Right lobe of liver (tissue), 6 donors: Measurements from ENCODE around the gene TMEM98. TPM values are rescaled to one million over a fixed set of nuclear protein-coding genes. Genes with fewer than 3 reads are reported as not detected.

Experiments used
- ATAC-seq, 4 donors: fragments of 200-7000 bp; cut with Tn5 transposase; one replicate each; pipeline ENCODE4 v1.9.1; 2020; ENCODE audit warnings: mild to moderate bottlenecking in 4 of 4, moderate library complexity in 4 of 4
- DNase-seq, 3 donors: peaks; one replicate each; pipeline ENCODE4 v3.0.0-alpha.2; 2020
- H3K27ac ChIP-seq, 3 donors: fragments of 200-600 bp; one replicate each; pipeline ENCODE4 v1.8.0; 2022
- H3K27me3 ChIP-seq, 2 donors: fragments of 200-600 bp; one replicate each; pipeline ENCODE4 v1.8.0; 2022
- H3K36me3 ChIP-seq, 4 donors: fragments of 200-600 bp; sonication (generic) in 1 of 4; one replicate each; pipeline versions ENCODE4 v1.5.1 to v1.8.0; 2017 to 2022; ENCODE audit warnings: control low read depth in 1 of 4
- H3K4me1 ChIP-seq, 4 donors: fragments of 200-600 bp; sonication (generic) in 1 of 4; one replicate each; pipeline versions ENCODE4 v1.5.1 to v1.8.0; 2017 to 2022; ENCODE audit warnings: control low read depth in 1 of 4
- H3K4me3 ChIP-seq, 3 donors: fragments of 200-600 bp; one replicate each; pipeline ENCODE4 v1.8.0; 2022
- H3K9me3 ChIP-seq, 4 donors: fragments of 200-600 bp; sonication (generic) in 1 of 4; one replicate each; pipeline versions ENCODE4 v1.5.1 to v1.8.0; 2017 to 2022; ENCODE audit warnings: control low read depth in 1 of 4
- POLR2A ChIP-seq: fragments of 450-650 bp; IDR thresholded peaks from one replicate; pipeline ENCODE4 v1.6.1; 2017; ENCODE audit warnings: antibody characterized with exemption, mild to moderate bottlenecking
- WGBS: methylation state at CpG from one replicate; pipeline ENCODE4 v1.1.6; 2018; ENCODE audit warnings: low coverage, low lambda C conversion rate; ENCODE audit not compliant: insufficient coverage; ENCODE audit errors: missing lambda C conversion rate; 5-methylcytosine and 5-hydroxymethylcytosine counted together
- intact Hi-C, 2 donors: fragments of 100-400 bp; cut with DNase I; formaldehyde crosslinking; loops; one replicate each; pipeline versions ENCODE4 v1.11.2 to v1.14.1; 2022
- total RNA-seq, 6 experiments: library from RNA; depleted of rRNA in 2 of 6; stranded (reverse); fragments of >200 nt in 2 of 6; fragmentation: NEBNext Ultra II Directional in 3 of 6; extraction: Animal tissue kit (Norgen Biotek cat#: 25700) in 3 of 6; gene quantifications; one replicate each; pipeline versions ENCODE4 v1.1.0 to v1.2.4, GENCODE V29; 2016 to 2023
- TF ChIP-seq, protein P1 (sequence below), 4 donors: fragments of 200-600 bp in 3 of 4; fragments of 450-650 bp in 1 of 4; IDR thresholded peaks; one replicate each; pipeline versions ENCODE4 v1.5.1 to v1.8.0; 2016 to 2022; ENCODE audit warnings: antibody characterized with exemption in 4 of 4, mild to moderate bottlenecking in 2 of 4
- donor health status: DM: no; HTN: yes; CAD: no.
- donor health status: DM: no; HTN: no; CAD: no.
- donor health status: DM: no; HTN: no; CAD: no.
- donor health status: DM: no; HTN: yes; CAD: no.
- donor health status: DM: no; HTN: yes; CAD: no.

Gene TMEM98
- total RNA-seq, 6 experiments from 2014 or later, result 7.8 to 31.5 (median 19.2) TPM

GRCh38 chr17:32912218-32912897 is 15.6 kb upstream of the TMEM98 start:
- Histone ChIP-seq H3K27me3 (no peaks in the 10 kb centered on the region), H3K9me3 (no peaks in the 10 kb centered on the region), H3K36me3 (no peaks in the 10 kb centered on the region), H3K4me3 (peak overlapping the region in 1 of 3 donors; percentile 4), H3K4me1 (peaks cover 0 to 12% (median 0%) of the 10 kb centered on the region in 4 donors), H3K27ac (peak overlapping the region in 1 of 3 donors; percentile 49)
- 25% methylated on average over 10 of the region's 10 CpGs for WGBS
- DNase-seq (peak; percentile 35 to 77 (median 69)), ATAC-seq (peak; percentile 74 to 86 (median 80))
- intact Hi-C loops, result no loop called here
- TF ChIP-seq, protein P1, sequence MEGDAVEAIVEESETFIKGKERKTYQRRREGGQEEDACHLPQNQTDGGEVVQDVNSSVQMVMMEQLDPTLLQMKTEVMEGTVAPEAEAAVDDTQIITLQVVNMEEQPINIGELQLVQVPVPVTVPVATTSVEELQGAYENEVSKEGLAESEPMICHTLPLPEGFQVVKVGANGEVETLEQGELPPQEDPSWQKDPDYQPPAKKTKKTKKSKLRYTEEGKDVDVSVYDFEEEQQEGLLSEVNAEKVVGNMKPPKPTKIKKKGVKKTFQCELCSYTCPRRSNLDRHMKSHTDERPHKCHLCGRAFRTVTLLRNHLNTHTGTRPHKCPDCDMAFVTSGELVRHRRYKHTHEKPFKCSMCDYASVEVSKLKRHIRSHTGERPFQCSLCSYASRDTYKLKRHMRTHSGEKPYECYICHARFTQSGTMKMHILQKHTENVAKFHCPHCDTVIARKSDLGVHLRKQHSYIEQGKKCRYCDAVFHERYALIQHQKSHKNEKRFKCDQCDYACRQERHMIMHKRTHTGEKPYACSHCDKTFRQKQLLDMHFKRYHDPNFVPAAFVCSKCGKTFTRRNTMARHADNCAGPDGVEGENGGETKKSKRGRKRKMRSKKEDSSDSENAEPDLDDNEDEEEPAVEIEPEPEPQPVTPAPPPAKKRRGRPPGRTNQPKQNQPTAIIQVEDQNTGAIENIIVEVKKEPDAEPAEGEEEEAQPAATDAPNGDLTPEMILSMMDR (IDR thresholded peaks at IDR 0.05), result peak in 1 of 4 donors; percentile 14
- no peak for TF ChIP-seq POLR2A

DNA sequence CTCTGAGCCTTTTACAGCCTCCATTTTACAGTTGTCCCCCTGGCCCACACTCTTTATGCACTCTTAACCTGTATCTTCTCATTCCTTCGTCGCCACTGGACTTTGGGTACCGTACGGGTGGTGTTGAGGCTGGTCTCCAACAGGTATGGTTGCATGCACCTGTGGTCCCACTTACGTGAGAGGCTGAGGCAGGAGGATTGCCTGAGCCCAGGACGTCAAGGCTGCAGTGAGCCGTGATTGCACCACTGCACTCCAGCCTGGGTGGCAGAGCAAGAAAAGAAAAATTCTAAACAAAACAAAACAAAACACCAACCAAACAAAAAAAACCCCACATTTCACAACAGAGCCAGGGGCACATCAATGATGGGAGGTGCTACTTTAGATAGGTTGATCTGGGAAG is 14.4 kb upstream of the TMEM98 start:
- no peaks in the 10 kb centered on the region for H3K36me3 ChIP-seq
- intact Hi-C loops, result no loop called here
- TF ChIP-seq POLR2A, result no peak
- TF ChIP-seq, protein P1 (IDR thresholded peaks at IDR 0.05), result no peak
- 91% methylated on average over 7 of the region's 7 CpGs for WGBS
- ATAC-seq (no peak), DNase-seq (no peak)
- no peak overlapping the region for H3K4me3 ChIP-seq
- peaks cover 0 to 12% (median 0%) of the 10 kb centered on the region in 4 donors for H3K4me1 ChIP-seq
- no peaks in the 10 kb centered on the region for H3K27me3 ChIP-seq
- H3K27ac ChIP-seq, result no peak overlapping the region
- H3K9me3 ChIP-seq, result no peaks in the 10 kb centered on the region

- Histone ChIP-seq H3K9me3 (no peaks in the 10 kb centered on the region), H3K27me3 (no peaks in the 10 kb centered on the region), H3K4me3 (no peak overlapping the region), H3K4me1 (peaks cover 0 to 12% (median 0%) of the 10 kb centered on the region in 4 donors), H3K27ac (no peak overlapping the region), H3K36me3 (no peaks in the 10 kb centered on the region)
- intact Hi-C loops, result no loop called here
- DNase-seq, result no peak
- WGBS, result 60% methylated on average over 3 of the region's 3 CpGs
- TF ChIP-seq POLR2A, result no peak
- TF ChIP-seq, protein P1 (IDR thresholded peaks at IDR 0.05), result no peak
- ATAC-seq, result no peak
These were observed 13.8 kb upstream of the TMEM98 start for GRCh38 chr17:32914181-32914580.

- no peak overlapping the region for H3K4me3 ChIP-seq
- H3K9me3 ChIP-seq, result no peaks in the 10 kb centered on the region
- peaks cover 0 to 12% (median 0%) of the 10 kb centered on the region in 4 donors for H3K4me1 ChIP-seq
- intact Hi-C loops, result no loop called here
- no peak for TF ChIP-seq POLR2A
- TF ChIP-seq, protein P1 (IDR thresholded peaks at IDR 0.05), result no peak
- DNase-seq (no peak), ATAC-seq (no peak)
- H3K36me3 ChIP-seq, result no peaks in the 10 kb centered on the region
- no peaks in the 10 kb centered on the region for H3K27me3 ChIP-seq
- H3K27ac ChIP-seq, result no peak overlapping the region
- WGBS, result 60% methylated on average over 2 of the region's 2 CpGs
These were observed 12.7 kb upstream of the TMEM98 start for GRCh38 chr17:32915245-32915644.
